Measurements from ENCODE around the gene ZEB2.

GRCh38 chr2:144447535-144447934 is 72.4 kb downstream of the ZEB2 start:
- no peak for TF ChIP-seq POLR2A (IDR thresholded peaks at IDR 0.05)
- TF ChIP-seq, protein P1, sequence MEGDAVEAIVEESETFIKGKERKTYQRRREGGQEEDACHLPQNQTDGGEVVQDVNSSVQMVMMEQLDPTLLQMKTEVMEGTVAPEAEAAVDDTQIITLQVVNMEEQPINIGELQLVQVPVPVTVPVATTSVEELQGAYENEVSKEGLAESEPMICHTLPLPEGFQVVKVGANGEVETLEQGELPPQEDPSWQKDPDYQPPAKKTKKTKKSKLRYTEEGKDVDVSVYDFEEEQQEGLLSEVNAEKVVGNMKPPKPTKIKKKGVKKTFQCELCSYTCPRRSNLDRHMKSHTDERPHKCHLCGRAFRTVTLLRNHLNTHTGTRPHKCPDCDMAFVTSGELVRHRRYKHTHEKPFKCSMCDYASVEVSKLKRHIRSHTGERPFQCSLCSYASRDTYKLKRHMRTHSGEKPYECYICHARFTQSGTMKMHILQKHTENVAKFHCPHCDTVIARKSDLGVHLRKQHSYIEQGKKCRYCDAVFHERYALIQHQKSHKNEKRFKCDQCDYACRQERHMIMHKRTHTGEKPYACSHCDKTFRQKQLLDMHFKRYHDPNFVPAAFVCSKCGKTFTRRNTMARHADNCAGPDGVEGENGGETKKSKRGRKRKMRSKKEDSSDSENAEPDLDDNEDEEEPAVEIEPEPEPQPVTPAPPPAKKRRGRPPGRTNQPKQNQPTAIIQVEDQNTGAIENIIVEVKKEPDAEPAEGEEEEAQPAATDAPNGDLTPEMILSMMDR (IDR thresholded peaks at IDR 0.05) = no peak

Data from sigmoid colon (tissue), 3 donors.